ENCODE results near the gene FAM177A1.
A peak's percentile ranks its signal among the peaks of the same experiment; 100 is the strongest.
"Not testable (repeated sequence)": the region's sequence is repeated elsewhere in the genome, so short reads cannot be mapped to it uniquely, and the experiment has no call there.

Gene FAM177A1

DNA sequence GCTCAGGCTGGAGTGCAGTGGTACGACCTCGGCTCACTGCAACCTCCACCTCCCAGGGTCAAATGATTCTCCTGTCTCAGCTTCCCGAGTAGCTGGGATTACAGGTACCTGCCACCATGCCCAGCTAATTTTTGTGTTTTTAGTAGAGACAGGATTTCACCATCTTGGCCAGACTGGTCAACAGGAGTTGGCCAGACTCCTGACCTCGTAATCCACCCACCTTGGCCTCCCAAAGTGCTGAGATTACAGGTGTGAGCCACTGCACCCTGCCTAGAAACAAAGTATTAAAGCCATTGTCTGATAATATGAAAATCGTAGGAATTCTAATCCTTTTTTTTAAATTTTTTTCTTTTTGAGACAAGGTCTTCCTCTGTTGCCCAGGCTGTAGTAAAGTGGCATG lies 19.7 kb downstream of the FAM177A1 start:
- DNase-seq = not testable (repeated sequence)

DNA sequence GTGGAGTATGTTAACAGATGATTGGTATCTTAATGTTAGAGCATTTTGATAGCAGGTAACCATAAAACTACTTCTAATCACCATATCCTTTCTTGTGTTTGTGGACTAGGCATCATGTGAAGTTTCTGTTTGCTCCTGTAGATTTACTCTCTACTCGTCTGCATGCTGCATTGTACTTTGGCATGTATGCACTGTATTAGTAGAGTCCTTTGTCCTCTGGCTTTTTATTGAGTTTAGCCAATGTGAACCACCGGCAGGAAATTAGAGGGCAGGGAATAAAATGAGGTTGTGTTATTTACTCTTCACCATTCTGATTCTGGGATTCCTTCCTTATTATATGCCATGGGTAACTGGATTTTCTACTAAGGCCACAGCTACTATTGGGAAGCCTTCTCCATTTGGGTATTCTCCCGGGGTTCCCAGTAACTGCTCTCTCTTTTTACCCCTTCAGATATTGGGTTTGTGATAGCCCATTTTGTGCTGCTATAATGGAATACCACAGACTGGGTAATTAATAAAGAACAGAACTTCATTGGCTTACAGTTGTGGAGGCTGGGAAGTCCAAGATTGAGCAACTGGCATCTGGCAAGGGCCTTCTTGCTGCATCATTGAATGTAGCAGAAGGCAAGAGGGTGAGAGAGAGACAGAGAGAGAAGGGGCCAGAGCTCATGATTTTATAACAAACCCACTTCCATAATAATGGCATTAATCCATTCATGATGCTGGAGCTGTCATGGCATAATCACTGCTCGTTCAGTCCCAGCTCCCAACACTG lies 22.4 kb downstream of the FAM177A1 start:
- DNase-seq = no peak

DNA sequence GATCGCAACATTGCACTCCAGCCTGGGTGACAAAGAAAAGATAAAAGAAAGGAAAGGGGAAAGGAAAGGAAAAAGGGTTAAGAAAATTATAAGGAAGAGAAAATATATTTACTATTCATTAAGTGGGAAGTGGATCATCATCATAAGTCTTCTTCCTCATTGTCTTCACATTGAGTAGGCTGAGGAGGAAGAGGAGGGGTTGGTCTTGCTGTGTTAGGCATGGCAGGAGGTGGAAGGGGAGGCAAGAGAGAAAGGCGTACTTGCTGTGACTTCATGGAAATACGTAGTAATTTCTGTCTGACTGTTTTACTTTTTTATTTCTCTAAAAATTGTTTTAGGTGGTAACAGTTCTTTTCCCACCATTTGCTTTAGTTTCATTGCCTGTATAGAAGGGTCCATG lies 26.2 kb downstream of the FAM177A1 start:
- no peak for DNase-seq

DNA sequence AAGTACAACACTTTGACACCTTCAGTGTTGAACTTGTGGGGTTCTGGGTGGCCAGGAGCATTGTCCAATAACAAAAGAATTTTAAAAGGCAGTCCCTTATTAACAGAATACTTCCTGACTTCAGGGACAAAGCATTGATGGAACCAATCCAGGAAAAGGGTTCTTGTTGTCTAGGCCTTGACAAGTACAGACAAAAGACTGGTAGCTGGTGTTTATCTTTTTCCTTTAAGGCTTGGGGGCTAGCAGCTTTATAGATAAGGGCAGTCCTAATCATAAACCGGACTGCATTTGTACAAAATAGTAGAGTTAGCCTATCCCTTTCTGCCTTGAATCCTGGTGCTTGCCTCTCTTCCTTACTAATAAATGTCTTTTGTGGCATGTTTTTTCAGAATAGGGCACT lies 27.4 kb downstream of the FAM177A1 start:
- no peak for DNase-seq

DNA sequence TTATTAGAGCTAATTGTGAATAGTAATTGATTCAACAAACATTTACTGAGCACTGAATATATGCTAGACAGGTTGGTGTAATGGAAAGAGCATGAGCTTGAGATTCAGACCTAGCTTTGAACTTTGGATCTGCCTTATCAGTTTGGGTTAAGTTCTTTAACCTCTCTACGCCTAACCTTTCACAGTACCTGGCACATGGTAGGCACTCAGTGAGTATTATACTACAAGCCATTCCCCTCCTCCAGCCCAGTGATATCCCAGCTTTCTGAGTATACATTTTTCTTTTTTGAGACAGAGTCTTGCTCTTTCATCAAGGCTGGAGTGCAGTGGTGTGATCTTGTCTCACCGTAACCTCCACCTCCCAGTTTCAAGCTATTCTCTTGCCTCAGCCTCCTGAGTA lies 32.0 kb downstream of the FAM177A1 start:
- no peak for DNase-seq

DNA sequence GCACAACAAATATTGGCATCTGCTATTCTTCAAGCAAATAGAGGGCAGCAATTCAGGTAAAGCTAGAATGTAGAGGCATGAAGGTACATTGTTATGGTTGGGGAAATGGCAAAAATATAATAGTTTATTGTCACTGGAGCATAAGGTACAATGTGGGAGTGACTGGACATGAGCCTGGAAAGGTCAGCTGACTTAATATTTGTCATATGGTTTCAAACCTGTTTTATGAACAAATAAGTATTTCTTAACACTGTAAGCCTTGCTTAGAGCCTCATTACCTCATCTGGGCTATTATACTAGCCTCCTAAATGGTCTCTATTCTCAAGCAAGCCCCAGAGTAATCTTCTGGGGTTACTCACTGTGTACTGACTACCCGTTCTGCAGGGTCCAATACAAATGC lies 33.7 kb downstream of the FAM177A1 start:
- DNase-seq = no peak

DNA sequence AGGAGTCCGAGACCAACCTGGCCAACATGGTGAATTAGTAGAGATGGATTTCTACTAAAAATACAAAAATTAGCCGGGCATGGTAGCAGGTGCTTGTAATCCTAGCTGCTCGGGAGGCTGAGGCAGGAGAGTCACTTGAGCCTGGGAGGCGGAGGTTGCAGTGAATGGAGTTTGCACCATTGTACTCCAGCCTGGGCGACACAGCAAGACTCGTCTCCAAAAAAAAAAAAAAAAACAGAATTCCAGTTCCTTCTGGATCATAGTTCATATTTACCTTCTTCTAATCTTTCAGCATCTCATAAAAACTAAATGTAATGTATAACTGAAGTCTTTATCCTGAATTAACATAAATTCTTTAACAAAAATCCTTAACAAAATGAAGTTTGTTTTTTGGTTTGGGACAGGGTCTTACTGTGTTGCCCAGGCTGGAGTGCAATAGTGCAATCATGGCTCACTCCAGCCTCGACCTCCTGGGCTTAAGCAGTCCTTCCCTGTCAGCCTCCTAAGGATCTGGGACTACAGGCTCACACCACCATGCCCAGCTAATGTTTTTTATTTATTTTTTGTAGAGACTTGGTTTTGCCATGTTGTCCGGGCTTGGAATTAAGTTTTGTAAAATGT lies 37.6 kb downstream of the FAM177A1 start:
- no peak for DNase-seq

DNA sequence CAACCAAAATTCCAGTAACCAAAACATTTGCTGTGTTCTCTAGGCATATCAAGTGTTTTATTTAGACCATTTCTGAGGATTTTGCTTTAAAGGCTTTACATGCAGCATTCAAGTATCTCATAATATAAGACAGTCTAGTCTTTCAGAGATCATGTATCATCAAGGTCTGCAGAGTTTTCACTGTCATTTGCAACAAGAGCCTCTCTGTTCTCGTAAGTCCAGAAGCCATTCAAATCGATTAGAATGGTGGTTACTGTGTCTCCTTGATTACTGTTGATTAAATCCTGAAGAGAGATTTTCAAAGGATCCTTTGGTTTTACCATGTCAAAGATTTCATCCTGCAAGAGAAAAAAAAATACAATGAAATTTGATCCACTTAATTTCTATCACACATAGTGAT lies 39.4 kb downstream of the FAM177A1 start:
- DNase-seq = no peak

DNA sequence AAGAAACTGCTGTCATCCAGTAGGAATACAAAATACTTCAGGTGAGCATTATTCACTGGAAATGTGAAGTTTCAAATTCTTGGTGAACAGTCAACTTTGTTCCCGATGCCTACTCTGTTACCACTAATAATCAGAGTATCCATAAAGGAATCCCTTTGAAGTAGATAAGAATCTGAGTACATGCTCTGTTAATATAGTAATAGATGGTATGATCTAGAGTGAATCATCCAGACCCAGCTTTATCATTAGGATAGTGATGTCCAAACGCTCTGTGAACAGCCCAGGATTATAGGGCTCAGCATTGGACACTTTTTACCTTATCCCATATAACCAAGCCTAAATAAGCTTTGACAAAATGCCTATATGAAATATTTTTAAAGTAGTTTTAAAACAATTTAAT lies 42.4 kb downstream of the FAM177A1 start:
- no peak for DNase-seq

DNA sequence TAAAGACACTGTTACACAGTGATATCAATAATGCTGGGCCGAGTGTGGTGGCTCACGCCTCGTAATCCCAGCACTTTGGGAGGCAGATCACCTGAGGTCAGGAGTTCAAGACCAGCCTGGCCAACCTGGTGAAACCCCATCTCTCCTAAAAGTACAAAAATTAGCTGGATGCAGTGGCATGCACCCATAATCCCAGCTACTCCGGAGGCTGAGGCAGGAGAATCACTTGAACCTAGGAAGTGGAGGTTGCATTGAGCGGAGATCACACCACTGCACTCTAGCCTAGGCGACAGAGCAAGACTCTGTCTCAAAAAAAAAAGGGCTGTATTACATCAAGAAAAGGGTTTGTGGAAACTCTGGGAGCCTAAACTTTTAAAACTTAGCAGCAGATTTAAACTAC lies 48.6 kb downstream of the FAM177A1 start:
- DNase-seq = not testable (repeated sequence)

DNA sequence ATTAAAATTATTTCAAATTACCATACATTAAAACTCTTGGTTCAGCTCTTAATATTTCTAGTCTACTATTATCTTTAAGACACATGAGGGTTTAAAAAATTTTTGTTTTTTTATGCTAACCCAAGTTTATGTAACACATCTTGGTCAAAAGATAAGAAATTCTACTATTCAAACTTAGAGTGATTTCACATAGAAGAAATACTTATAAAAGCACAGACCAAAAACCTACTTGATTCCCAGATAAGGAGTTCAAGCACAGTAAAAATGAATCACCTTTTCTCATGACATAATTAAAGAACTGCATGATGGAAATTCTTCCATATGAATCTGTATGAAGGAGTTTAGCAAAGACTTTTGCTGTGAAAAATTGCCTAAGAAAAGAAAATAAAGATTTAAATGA lies 61.8 kb downstream of the FAM177A1 start:
- DNase-seq = no peak

DNA sequence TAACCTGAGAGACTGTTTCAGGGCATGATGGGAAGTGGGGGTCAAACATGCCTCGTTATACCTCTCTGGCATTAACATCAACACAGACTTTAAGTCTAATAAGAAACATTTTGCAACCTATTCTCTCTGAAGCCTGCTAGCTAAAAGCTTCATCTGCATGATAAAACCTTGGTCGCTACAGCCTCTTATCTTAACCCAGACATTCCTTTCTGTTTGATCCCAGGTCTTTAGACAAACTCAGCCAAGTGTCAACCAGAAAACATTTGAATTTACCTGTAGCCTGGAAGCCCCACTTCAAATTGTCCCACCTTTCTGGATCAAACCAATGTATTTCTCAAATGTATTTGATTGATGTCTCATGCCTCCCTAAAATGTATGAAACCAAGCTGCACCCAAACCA lies 66.6 kb downstream of the FAM177A1 start:
- no peak for DNase-seq

DNA sequence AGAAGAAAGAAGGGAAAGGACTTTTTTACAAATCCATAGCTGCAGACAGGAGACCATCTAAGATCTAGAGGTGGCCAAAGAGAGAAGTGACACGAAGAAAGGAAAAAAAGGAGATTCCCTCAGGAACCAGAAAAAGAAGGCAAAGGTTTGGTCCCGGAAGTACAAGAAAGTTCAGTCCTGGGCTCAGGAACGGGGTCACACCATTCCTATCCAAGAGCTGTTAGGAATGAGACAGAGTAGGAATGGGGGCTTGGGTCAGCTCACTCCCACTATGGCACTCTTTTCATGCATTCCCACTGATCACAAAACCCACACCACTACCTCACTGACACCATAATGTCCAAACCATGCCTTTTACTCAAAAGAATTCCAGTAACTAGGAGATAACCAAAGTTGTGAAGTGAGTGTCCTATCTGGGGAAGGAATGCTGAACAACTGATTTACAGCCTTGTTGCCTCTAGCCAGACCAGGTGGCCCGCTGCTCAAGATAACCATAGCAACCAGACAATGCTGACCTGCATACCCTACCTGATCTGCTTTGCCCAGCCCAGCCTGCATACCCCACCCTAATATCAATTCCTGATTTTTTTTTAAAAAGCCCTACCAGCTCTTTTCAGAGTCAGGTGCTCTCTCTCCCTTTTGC lies 67.4 kb downstream of the FAM177A1 start:
- DNase-seq = no peak

DNA sequence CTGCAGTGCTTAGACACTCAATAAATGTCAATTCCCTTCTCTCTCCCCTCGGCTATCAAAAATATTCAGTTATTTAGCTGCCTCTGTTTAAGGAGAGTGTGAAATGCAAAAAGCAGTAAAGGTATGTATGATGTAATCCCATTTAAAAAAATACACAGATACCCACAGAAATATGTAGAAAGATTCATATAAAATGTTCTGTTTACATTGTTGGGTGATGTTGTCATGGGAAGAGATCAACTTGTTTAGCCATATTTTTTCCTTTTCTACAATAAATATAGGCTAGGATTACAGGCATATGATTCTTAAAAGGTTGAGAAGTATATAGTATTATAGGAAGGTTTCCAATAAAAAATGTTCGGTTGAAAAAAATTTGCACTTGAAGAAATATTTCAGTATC lies 68.0 kb downstream of the FAM177A1 start:
- DNase-seq = no peak

DNA sequence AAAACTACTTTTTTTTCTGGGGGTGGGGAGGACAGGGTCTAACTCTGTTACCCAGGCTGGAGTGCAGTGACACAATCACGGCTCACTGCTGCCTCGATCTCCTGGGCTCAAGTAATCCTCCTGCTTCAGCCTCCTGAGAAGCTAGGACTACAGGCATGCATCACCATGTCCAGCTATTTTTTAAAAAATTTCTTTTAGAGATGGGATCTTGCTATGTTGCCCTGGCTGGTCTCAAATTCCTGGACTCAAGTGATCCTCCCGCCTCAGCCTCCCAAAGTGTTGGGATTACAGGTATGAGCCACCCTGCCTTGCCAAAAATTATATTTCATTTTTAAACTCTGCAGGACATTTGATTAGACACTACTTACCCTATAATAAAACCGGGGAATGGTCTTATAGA lies 70.2 kb downstream of the FAM177A1 start:
- no peak for DNase-seq

DNA sequence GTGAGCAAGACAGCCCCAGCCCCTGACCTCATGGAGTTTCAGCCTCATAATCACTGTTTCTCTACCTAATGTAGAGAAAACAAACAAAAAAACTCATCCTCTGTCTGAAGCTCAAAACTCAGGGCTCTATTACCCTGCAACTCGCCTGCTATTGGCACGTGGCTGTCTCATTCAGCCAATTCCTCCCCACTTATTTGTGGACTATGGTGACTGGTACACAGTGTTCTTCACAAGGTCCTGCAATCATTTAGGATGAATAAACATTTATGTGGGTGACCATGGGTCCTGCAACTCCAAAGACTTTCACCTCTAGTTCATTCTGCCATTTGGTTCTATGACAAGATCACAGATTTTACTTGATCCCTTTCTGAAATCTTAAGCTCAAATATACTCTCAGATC lies 71.0 kb downstream of the FAM177A1 start:
- DNase-seq = no peak

DNA sequence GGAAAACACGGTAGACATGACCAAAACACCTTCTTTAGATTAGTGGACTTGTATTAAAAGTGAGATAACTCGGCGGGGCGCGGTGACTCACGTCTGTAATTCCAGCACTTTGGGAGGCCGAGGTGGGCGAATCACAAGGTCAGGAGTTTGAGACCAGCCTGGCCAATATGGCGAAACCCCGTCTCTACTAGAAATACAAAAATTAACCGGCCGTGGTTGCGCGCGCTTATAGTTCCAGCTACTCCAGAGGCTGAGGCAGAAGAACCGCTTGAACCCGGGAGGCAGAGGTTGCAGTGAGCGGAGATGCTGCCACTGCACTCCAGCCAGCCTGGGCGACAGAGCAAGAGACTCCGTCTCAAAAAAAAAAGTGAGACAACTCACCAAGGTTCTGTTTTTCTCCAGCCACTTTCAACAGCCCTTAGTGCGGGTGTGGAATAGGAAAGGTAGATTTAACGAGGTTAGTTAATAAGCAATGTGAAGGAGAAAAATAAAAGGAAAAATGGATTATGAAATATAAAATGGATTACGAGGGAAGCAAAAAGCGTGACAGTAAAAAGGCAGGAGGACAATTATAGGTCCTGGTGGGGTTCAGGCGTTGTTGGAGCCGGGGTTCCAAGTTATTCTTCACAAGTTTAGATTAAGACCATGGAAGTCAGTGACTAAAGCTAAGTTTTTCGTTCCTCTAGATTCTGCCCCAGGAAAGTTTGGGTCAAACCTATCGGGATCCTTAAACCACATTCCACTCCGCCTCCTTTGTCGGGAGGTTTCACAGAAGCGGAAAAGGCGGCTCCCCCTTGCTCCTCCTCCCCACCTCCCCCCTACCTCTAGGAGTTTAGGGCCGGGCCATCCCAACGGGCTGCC lies 75.2 kb downstream of the FAM177A1 start:
- DNase-seq = no peak

DNA sequence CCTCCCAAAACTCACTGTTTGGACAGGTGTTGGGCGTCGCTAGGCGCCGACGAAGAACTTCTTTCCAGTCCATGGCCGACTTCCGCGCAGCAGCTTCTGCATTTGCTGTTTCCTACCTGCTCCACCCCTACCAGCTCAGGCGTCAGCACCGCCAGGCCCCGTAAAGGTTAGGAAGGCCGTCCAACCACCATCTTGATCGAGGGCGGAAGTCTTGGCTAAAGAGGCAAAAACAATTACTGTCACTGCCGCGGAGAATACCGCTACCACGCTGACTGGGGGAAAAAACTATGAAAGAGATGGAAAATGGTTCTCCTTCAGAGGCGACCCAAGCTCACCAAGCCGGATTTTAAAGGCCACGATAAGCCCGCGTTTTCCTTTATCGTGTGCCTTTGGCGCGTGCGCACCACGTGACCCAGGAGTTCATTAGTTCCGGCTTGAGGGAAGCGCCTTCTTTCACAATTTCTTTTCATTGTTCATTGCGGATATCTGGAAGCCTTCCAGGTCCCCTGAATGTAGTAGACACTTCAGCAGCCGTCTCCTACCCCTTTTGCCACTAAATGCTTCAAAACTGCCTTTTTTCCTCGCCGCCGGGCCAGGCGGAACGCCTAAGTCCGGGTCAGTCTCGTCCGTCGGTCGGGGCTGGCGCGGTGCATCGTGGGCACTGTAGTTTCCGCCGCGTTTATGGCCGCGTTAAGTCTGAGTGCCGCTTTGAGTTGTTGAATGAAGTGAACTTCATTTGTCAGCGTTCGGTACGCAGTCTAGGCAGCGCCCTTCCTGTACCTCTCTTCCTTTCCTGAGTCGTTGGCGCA lies 76.0 kb downstream of the FAM177A1 start, which contains the start of the genes PPP2R3C and PRORP:
Gene PPP2R3C, minus strand, starts transcription at position 104 of the 809 bp plus-strand sequence. Its CDS starts 31 bp downstream, at position 73.
Gene PRORP, plus strand, starts transcription at position 666 of the 809 bp plus-strand sequence. CDS start 694 bp downstream, outside the sequence.
- DNase-seq = peak; percentile 67 to 78 (median 75)

DNA sequence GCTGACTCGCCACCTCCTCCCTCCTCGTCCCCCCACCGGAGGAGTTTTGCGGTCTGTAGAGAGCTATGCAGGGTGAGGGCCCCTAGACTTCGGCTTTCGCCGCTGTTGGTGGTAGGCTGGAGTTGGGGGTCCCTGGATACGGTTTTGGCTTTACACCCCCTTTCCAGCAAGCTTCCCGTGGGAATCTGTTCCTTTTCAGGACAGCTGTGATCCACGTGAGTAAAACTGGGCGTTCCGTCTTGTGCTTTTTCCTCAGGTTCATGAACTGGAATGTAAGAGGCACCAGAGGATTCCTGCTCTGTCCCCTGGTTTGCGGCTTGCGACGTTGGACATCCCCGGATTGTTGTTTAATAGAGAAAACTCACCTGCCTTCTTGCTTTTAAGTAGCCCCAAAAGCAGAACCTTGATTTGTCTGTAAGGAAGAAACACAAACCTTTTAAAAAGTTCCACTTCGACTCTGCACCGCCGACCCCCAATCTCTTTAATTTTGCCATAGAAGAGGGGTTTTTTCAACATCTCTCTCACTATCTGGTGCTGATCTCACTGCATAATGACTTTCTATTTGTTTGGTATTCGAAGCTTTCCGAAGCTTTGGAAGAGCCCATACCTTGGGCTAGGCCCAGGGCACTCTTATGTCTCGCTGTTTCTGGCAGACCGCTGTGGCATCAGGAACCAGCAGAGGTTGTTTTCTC lies 76.8 kb downstream of the FAM177A1 start:
- no peak for DNase-seq

DNA sequence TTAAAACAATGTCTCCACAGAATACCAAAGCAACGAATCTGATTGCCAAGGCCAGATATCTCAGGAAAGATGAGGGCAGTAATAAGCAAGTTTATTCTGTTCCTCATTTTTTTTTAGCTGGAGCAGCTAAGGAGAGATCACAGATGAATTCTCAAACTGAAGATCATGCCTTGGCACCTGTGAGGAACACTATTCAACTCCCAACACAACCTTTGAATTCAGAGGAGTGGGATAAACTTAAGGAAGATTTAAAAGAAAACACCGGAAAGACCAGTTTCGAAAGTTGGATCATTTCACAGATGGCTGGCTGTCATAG lies 77.3 kb downstream of the FAM177A1 start:
- DNase-seq = no peak

DNA sequence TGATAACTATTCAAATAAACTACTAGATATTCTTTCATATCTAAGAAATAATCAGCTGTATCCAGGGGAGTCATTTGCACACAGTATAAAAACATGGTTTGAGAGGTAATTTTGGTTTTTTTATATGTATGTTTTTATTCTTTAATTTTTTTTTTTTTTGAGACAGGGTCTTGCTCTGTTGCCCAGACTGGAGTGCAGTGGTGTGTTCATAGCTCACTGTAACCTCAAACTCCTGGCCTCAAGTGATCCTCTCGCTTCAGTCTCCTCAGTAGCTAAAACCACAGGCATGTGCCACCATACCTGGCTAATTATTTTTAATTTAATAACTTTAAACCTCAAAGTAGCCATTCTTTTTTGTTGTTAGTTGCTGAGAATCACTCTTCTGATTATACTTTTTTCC lies 78.1 kb downstream of the FAM177A1 start:
- DNase-seq = no peak
